B cell (primary cell): ENCODE data around the gene CMYA5. TPM values are rescaled to one million over a fixed set of nuclear protein-coding genes. Genes with fewer than 3 reads are reported as not detected.
A peak's percentile ranks its signal among the peaks of the same experiment; 100 is the strongest.

ENCODE experiments used
- ATAC-seq: fragments of 200-7000 bp; cut with Tn5 transposase; one replicate; pipeline ENCODE4 v1.10.0; 2021; ENCODE audit warnings: low read depth, mild to moderate bottlenecking, moderate number of reproducible peaks, moderate library complexity
- CTCF ChIA-PET: fragments of 350-600 bp; sonication (Branson Sonifier 250); formaldehyde crosslinking; loops from one replicate; lab custom pipeline; 2021; ENCODE audit warnings: antibody characterized with exemption, inconsistent platforms; lab: Charles Lee
- POLR2A ChIA-PET: fragments of 350-600 bp; sonication (Branson Sonifier 250); formaldehyde crosslinking; loops from one replicate; lab custom pipeline; 2021; ENCODE audit warnings: antibody characterized with exemption; lab: Charles Lee
- DNase-seq: peaks from one replicate; pipeline ENCODE4 v3.0.0; 2013
- H2AFZ ChIP-seq: 2 replicates; pipeline ENCODE4 v1.6.1; 2012; ENCODE audit warnings: mild to moderate bottlenecking, low read depth, low read length; ENCODE audit not compliant: insufficient read depth, poor library complexity, severe bottlenecking
- H3K27ac ChIP-seq, 2 donors: 1 replicate in 1 of 2; 2 replicates in 1 of 2; pipeline ENCODE4 v1.5.1; 2012 to 2013; ENCODE audit warnings: low read length in 2 of 2, mild to moderate bottlenecking in 2 of 2, moderate library complexity in 1 of 2
- H3K27me3 ChIP-seq, 4 experiments: fragments of 200-600 bp in 1 of 4; sonication (generic) in 1 of 4; replicated peaks in 1 of 4; 1 replicate in 2 of 4; 2 replicates in 2 of 4; pipeline versions ENCODE4 v1.6.1 to v1.7.0; 2013 to 2016; ENCODE audit warnings: low read length in 3 of 4, mild to moderate bottlenecking in 2 of 4, mixed read lengths in 1 of 4, moderate library complexity in 1 of 4; ENCODE audit not compliant: insufficient read depth in 4 of 4, control insufficient read depth in 3 of 4; ENCODE audit errors: control extremely low read depth in 1 of 4
- H3K36me3 ChIP-seq, 2 experiments: replicated peaks in 1 of 2; 1 replicate in 1 of 2; 2 replicates in 1 of 2; pipeline versions ENCODE4 v1.6.1 to v1.7.1; 2013; ENCODE audit warnings: low read length in 1 of 2; ENCODE audit not compliant: insufficient read depth in 2 of 2, control insufficient read depth in 1 of 2; ENCODE audit errors: control extremely low read depth in 1 of 2, extremely low read depth in 1 of 2
- H3K4me1 ChIP-seq, 2 donors: fragments of 200-600 bp in 1 of 2; sonication (generic) in 1 of 2; 1 replicate in 1 of 2; 2 replicates in 1 of 2; pipeline versions ENCODE4 v1.5.1 to v1.6.1; 2013 to 2017; ENCODE audit warnings: low read length in 2 of 2; ENCODE audit not compliant: control insufficient read depth in 2 of 2, insufficient read depth in 2 of 2
- H3K4me2 ChIP-seq: replicated peaks from 2 replicates; pipeline ENCODE3; 2012; ENCODE audit warnings: mild to moderate bottlenecking, low read depth, low read length; ENCODE audit not compliant: poor library complexity, severe bottlenecking
- H3K4me3 ChIP-seq, 5 experiments: fragments of 200-600 bp in 1 of 5; sonication (generic) in 1 of 5; 1 replicate in 3 of 5; 2 replicates in 2 of 5; pipeline versions ENCODE4 v1.5.1 to v1.7.0; 2011 to 2016; ENCODE audit warnings: low read length in 4 of 5, mild to moderate bottlenecking in 4 of 5, low read depth in 2 of 5, control low read depth in 1 of 5, moderate library complexity in 1 of 5; ENCODE audit not compliant: insufficient read depth in 1 of 5; ENCODE audit errors: control extremely low read depth in 1 of 5, extremely low read depth in 1 of 5
- H3K79me2 ChIP-seq: fragments of 200-600 bp; sonication (generic); one replicate; pipeline ENCODE4 v1.6.0; 2016; ENCODE audit warnings: low read length; ENCODE audit not compliant: control insufficient read depth, insufficient read depth
- H3K9ac ChIP-seq: fragments of 200-600 bp; sonication (generic); 2 replicates; pipeline ENCODE4 v1.6.1; 2017; ENCODE audit warnings: mild to moderate bottlenecking, low read length, moderate library complexity
- H3K9me3 ChIP-seq, 3 donors: one replicate each; pipeline versions ENCODE4 v1.6.1 to v1.7.1; 2013; ENCODE audit warnings: low read length in 2 of 3; ENCODE audit not compliant: control insufficient read depth in 2 of 3, insufficient read depth in 1 of 3; ENCODE audit errors: control extremely low read depth in 1 of 3
- H4K20me1 ChIP-seq: 2 replicates; pipeline ENCODE4 v1.6.0; 2012; ENCODE audit warnings: mild to moderate bottlenecking, low read length; ENCODE audit not compliant: insufficient read depth, control insufficient read depth, poor library complexity, severe bottlenecking
- H3K27ac Mint-ChIP-seq: one replicate; pipeline ENCODE4 v1.8.0; 2021; ENCODE audit warnings: mixed read lengths
- H3K27me3 Mint-ChIP-seq: one replicate; pipeline ENCODE4 v1.8.0; 2021; ENCODE audit warnings: mixed read lengths
- H3K4me1 Mint-ChIP-seq: one replicate; pipeline ENCODE4 v1.8.0; 2021; ENCODE audit warnings: mixed read lengths
- H3K4me3 Mint-ChIP-seq: one replicate; pipeline ENCODE4 v1.8.0; 2021; ENCODE audit warnings: mixed read lengths
- H3K9me3 Mint-ChIP-seq: one replicate; pipeline ENCODE4 v1.8.0; 2022; ENCODE audit warnings: mixed read lengths; ENCODE audit not compliant: insufficient read depth
- EZH2 ChIP-seq: IDR thresholded peaks from 2 replicates; pipeline ENCODE4 v1.6.1; 2012; ENCODE audit warnings: borderline replicate concordance, low read depth, mild to moderate bottlenecking, moderate library complexity, low read length; ENCODE audit not compliant: insufficient read depth, poor library complexity, severe bottlenecking
- WGBS: methylation state at CpG from one replicate; pipeline ENCODE4 v1.1.5; 2013; ENCODE audit warnings: missing lambda C conversion rate; ENCODE audit not compliant: insufficient coverage; 5-methylcytosine and 5-hydroxymethylcytosine counted together
- intact Hi-C: fragments of 100-400 bp; cut with micrococcal nuclease; formaldehyde crosslinking; loops from one replicate; pipeline ENCODE4 v1.10.0; 2022
- polyA plus RNA-seq: library from polyadenylated mRNA; depleted of rRNA; stranded (reverse); fragments of >200 nt; gene quantifications from 2 replicates; pipeline ENCODE4 v1.2.3, GENCODE V29; 2012
- total RNA-seq, 2 donors: library from RNA; stranded (reverse); fragments of 120-200 nt in 1 of 2; gene quantifications; 1 replicate in 1 of 2; 2 replicates in 1 of 2; pipeline versions ENCODE4 v1.2.3 to v1.2.4, GENCODE V29; 2013 to 2022
- TF ChIP-seq, protein P1 (sequence below): fragments of 200-600 bp; IDR thresholded peaks from one replicate; pipeline ENCODE4 v1.8.0; 2022; ENCODE audit warnings: antibody characterized with exemption, mild to moderate bottlenecking

CMYA5 gene
- total and polyA plus RNA-seq, 2 donors (not counting 1 experiment from before 2014, with no cell fraction given): 0.01 to 0.25 TPM

DNA sequence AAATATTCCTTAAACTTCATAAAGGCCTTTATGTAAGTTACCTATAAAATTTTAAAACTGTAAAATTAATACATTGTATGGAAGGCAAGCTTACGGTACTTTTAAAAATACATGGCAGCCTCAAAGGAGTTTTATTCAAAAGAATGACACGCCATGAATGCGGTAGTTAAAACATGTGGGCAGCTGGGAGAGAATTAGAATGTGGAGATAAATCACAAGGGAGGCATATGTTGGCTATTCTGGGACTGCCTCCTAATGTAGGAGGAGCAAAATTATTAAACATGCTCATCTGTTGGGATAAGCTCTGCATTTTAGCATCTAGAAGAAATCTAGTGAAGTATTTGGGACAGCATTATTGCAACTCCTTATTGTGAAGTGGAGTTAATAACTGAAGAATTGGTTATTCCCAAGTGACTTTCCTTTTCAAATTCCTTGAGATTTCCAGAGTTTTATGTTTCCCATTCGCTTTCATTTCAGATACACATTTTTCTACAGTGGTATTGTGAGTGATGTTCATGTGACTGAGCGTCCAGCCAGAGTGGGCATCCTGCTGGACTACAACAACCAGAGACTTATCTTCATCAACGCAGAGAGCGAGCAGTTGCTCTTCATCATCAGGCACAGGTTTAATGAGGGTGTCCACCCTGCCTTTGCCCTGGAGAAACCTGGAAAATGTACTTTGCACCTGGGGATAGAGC is 109.4 kb downstream of the CMYA5 start:
- Mint-ChIP-seq H3K9me3 (no peaks in the 10 kb centered on the region), H3K27me3 (no peaks in the 10 kb centered on the region), H3K27ac (no peak overlapping the region), H3K4me3 (no peak overlapping the region), H3K4me1 (peaks cover 13% of the 10 kb centered on the region)
- intact Hi-C loops: no loop called here
- Histone ChIP-seq H2AFZ (no peak overlapping the region), H3K27ac (no peak overlapping the region), H3K4me2 (no peak overlapping the region), H3K36me3 (no peaks in the 10 kb centered on the region), H3K9ac (no peak overlapping the region), H3K27me3 (no peaks in the 10 kb centered on the region), H3K4me3 (no peak overlapping the region), H3K4me1 (peaks cover 10 to 14% of the 10 kb centered on the region in 2 donors), H3K79me2 (no peaks in the 10 kb centered on the region), H3K9me3 (no peaks in the 10 kb centered on the region), H4K20me1 (no peaks in the 10 kb centered on the region)
- 98% methylated on average over 4 of the region's 7 CpGs for whole genome bisulfite sequencing
- DNase-seq (no peak), ATAC-seq (no peak)
- POLR2A ChIA-PET: no interaction called here
- TF ChIP-seq, protein P1, sequence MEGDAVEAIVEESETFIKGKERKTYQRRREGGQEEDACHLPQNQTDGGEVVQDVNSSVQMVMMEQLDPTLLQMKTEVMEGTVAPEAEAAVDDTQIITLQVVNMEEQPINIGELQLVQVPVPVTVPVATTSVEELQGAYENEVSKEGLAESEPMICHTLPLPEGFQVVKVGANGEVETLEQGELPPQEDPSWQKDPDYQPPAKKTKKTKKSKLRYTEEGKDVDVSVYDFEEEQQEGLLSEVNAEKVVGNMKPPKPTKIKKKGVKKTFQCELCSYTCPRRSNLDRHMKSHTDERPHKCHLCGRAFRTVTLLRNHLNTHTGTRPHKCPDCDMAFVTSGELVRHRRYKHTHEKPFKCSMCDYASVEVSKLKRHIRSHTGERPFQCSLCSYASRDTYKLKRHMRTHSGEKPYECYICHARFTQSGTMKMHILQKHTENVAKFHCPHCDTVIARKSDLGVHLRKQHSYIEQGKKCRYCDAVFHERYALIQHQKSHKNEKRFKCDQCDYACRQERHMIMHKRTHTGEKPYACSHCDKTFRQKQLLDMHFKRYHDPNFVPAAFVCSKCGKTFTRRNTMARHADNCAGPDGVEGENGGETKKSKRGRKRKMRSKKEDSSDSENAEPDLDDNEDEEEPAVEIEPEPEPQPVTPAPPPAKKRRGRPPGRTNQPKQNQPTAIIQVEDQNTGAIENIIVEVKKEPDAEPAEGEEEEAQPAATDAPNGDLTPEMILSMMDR: no peak
- no peak for TF ChIP-seq EZH2
- CTCF ChIA-PET: no interaction called here

DNA sequence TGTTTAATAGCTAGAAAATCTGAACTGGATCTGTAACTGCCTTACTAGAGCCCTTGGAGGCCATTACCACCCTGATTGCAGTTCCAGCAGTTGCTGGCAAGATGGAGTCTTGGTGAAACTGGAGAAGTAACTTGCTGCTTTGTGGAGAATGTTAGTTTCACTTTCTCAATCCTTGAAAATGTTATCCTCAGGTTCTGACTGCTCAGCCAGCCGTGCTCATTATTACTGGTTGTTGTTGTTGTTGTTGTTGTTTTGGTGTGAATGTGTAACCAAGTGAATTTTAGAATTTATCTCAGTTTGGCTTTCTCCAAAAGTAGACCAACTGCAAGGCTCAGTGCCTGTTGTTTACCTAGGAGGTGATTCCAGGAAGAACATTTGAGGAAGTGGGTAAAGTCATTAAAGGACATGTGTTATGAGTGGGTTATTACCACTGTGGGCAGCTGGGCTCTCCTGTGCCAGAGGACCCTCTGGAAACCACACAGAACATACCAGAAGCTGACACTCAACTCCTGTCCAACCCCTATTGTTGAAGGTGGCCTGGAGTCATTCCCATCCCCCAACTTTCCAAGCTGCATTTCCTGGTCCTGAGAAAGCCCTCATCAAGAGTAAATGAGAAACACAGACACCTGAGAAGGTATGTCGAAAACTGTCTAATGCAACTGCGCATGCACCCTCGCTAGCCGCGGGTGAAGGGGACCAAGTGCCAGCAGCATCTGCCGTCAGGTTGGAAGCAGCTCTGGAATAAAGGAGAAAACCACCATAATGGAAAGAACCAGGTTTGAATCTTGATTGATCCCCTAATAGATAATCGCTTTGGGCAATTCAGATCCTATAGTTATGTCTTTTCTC is 111.6 kb downstream of the CMYA5 start:
- peak overlapping the region; percentile 57 for H2AFZ ChIP-seq
- H3K79me2 ChIP-seq: no peaks in the 10 kb centered on the region
- ChIA-PET POLR2A (no interaction called here), CTCF (no interaction called here)
- no peak overlapping the region for H3K4me3 ChIP-seq
- no peaks in the 10 kb centered on the region for H3K36me3 ChIP-seq
- H3K4me1 ChIP-seq: peaks cover 10 to 14% of the 10 kb centered on the region in 2 donors
- Mint-ChIP-seq H3K27ac (no peak overlapping the region), H3K4me1 (peaks cover 13% of the 10 kb centered on the region), H3K27me3 (no peaks in the 10 kb centered on the region), H3K4me3 (no peak overlapping the region), H3K9me3 (no peaks in the 10 kb centered on the region)
- H3K27me3 ChIP-seq: no peaks in the 10 kb centered on the region
- no peaks in the 10 kb centered on the region for H4K20me1 ChIP-seq
- intact Hi-C loops: no loop called here
- 92% methylated on average over 7 of the region's 8 CpGs for WGBS
- ATAC-seq (no peak), DNase-seq (no peak)
- no peak overlapping the region for H3K27ac ChIP-seq
- H3K9ac ChIP-seq: no peak overlapping the region
- TF ChIP-seq, protein P1: no peak
- no peak for TF ChIP-seq EZH2
- H3K4me2 ChIP-seq: peak overlapping the region; percentile 23
- no peaks in the 10 kb centered on the region for H3K9me3 ChIP-seq
